Fibroblast of mammary gland (primary cell): ENCODE results near the gene PVRIG.
"Not testable (repeated sequence)": the region's sequence is repeated elsewhere in the genome, so short reads cannot be mapped to it uniquely, and the experiment has no call there.

Experiments used
- DNase-seq: peaks from one replicate; pipeline ENCODE4 v3.0.0-alpha.2; 2010; ENCODE audit warnings: low read depth
- H3K4me3 ChIP-seq: 2 replicates; pipeline ENCODE4 v1.5.1; 2011; ENCODE audit warnings: low read depth, mild to moderate bottlenecking, low read length, moderate library complexity; ENCODE audit not compliant: control insufficient read depth
- CTCF ChIP-seq: conservative IDR thresholded peaks from 2 replicates; pipeline ENCODE4 v1.5.1; 2011; ENCODE audit warnings: low read depth, low read length, inconsistent platforms; ENCODE audit not compliant: control insufficient read depth, insufficient read depth

The PVRIG gene

GRCh38 chr7:100219801-100220585 is at the start of gene PVRIG:
Gene PVRIG, plus strand, starts transcription at chr7:100219949. Its CDS starts 22 bp downstream, at chr7:100219971.
- not testable (repeated sequence) for H3K4me3 ChIP-seq

DNA sequence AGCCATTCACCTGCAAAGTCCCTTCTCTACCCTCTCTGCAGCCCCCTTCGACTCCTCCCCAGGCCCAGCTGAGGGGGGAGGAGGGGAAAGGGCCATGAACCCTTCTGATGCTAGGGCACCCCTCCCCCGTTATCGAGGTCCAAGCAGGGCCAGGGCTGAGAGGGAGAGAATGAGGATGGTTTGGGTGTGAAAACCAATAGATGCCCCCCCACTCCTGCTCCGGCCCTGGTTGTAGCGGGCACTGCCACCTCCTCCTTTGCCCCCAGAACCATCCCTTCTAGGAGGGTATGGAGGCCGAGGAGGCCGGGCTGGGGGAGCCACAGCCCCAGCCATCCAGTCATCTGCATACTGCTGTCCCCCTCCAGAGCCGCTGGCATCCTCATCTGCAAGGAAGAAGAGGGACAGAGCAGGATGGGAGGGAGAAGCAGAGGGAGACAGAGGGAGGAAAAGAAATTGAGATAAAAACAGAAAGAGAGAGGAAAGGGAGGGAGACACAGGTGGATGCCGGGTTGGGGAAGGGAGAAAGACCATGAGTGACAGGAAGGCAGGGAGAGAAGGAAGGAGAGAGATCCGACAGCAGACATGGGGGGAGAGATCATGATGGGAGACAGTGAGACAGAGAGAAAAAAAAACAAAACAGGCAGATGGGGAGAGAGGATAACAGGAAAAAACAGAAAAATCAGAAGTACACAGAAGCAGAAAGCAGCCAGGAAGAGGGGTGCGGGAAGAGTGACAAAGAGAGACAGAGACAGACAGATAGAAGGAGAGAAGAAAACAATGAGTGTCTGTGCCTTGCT is 49.5 kb upstream of the PVRIG start:
- DNase-seq = no peak
- no peak overlapping the region for H3K4me3 ChIP-seq
- TF ChIP-seq CTCF = no peak

More at GRCh38 chr7:100219801-100220585, at the start of gene PVRIG:
- not testable (repeated sequence) for DNase-seq

GRCh38 chr7:100171087-100171681 is 48.6 kb upstream of the PVRIG start:
- TF ChIP-seq CTCF = no peak
- H3K4me3 ChIP-seq = peak overlapping the region; percentile 15
- DNase-seq = no peak

- TF ChIP-seq CTCF = no peak
- no peak overlapping the region for H3K4me3 ChIP-seq
- no peak for DNase-seq
These were observed 47.9 kb upstream of the PVRIG start for GRCh38 chr7:100171840-100172239.

DNA sequence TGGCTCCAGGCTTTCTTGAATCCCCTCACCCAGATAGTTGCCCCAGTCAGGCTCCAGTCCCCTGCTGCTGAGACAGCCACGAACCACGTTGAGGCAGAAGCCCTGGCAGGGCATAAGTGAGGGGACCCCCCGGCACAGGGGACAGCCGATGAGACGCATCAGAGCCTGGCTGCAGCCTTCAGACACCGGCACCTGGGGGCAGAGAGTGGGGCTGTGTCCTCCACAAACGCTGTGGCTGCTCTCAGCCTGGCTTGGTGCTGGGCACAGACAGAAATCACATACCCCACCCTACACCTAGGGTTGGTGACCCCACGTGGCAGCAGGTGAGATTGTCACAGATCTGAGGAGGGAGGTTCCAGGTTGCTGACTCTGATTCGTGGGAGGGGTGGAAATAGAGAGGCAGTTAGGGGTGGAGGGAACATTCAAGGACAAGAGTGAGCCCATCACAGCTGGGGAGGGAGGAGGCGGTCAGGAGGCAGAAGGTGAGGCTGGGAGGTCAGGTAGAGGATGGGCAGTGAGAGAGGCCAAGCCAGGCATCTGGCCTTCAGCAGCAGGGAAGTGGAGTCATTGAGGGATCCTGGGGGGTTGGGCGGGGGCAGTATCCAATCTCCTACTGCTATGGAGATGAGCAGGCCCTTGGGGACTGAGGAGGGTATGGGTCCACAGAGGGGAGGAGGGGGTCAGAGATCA is 45.8 kb upstream of the PVRIG start:
- no peak for DNase-seq
- H3K4me3 ChIP-seq = no peak overlapping the region
- TF ChIP-seq CTCF = no peak

DNA sequence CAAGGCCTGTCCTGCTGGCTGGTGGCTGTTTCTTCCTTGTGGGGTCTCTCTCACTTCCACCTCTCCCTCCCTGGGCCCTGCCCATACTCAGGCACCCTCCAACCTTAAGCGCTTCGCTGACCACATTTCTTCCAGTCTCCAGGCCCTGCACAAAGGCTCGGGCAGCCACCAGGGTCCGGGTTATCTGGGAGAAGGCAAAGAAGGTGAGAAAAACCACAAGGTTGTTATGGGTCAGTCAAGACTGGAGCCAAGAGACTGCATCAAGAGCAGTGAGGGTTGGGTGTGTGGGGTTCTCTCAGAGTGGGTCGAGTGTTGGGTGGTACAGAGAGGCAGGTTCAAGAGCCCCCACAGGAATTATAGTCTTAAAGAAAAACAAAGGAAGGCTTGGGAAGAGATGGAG is 45.2 kb upstream of the PVRIG start:
- no peak overlapping the region for H3K4me3 ChIP-seq
- no peak for TF ChIP-seq CTCF
- no peak for DNase-seq
